H1 (cell line): ENCODE measurements around the gene SSH2. TPM values are rescaled to one million over a fixed set of nuclear protein-coding genes. Genes with fewer than 3 reads are reported as not detected.
A peak's percentile ranks its signal among the peaks of the same experiment; 100 is the strongest.

Experiments
- CTCF ChIA-PET: fragments of 300-600 bp; sonication (Branson Sonifier 250); formaldehyde crosslinking; loops from one replicate; lab custom pipeline; 2021; ENCODE audit not compliant: partially characterized antibody; lab: Charles Lee
- POLR2A ChIA-PET: fragments of 300-600 bp; sonication (Branson Sonifier 250); formaldehyde crosslinking; loops from one replicate; lab custom pipeline; 2021; ENCODE audit warnings: inconsistent platforms; ENCODE audit not compliant: partially characterized antibody; lab: Charles Lee
- DNase-seq, 2 experiments: peaks; one replicate each; pipeline versions ENCODE4 v3.0.0 to v3.0.0-alpha.2; 2010 to 2022; ENCODE audit warnings: low spot score in 2 of 2, low read depth in 1 of 2, mixed read lengths in 1 of 2
- FAIRE-seq: peaks from 2 replicates; lab custom pipeline; 2011; peaks lifted over from hg19 to GRCh38; lab: Jason Lieb, UNC
- H2AFZ ChIP-seq: 2 replicates; pipeline ENCODE4 v1.8.1; 2012; ENCODE audit warnings: low read length, inconsistent platforms
- H2AK5ac ChIP-seq: 2 replicates; pipeline ENCODE4 v1.6.1; 2013; ENCODE audit warnings: low read depth, low read length
- H2BK120ac ChIP-seq: replicated peaks from 2 replicates; pipeline ENCODE3; 2013; ENCODE audit warnings: low read depth, low read length, inconsistent platforms
- H2BK12ac ChIP-seq: 2 replicates; pipeline ENCODE4 v1.6.1; 2013; ENCODE audit warnings: low read depth, low read length
- H2BK15ac ChIP-seq: 2 replicates; pipeline ENCODE4 v1.6.1; 2013; ENCODE audit warnings: low read length
- H2BK20ac ChIP-seq: 2 replicates; pipeline ENCODE4 v1.6.1; 2013; ENCODE audit warnings: low read length
- H2BK5ac ChIP-seq: 2 replicates; pipeline ENCODE4 v1.6.1; 2013; ENCODE audit warnings: low read depth, low read length
- H3K14ac ChIP-seq: 2 replicates; pipeline ENCODE4 v1.6.1; 2013; ENCODE audit warnings: inconsistent platforms; ENCODE audit not compliant: insufficient read length
- H3K18ac ChIP-seq: 2 replicates; pipeline ENCODE4 v1.6.1; 2013; ENCODE audit warnings: low read length; ENCODE audit errors: extremely low read depth
- H3K23ac ChIP-seq: 2 replicates; pipeline ENCODE4 v1.6.1; 2013; ENCODE audit warnings: inconsistent platforms; ENCODE audit not compliant: insufficient read length
- H3K23me2 ChIP-seq: 2 replicates; pipeline ENCODE4 v1.6.1; 2013; ENCODE audit warnings: low read depth, low read length
- H3K27ac ChIP-seq: 2 replicates; pipeline ENCODE4 v1.6.1; 2011; ENCODE audit warnings: low read depth, low read length, inconsistent platforms
- H3K27me3 ChIP-seq, 4 experiments: replicated peaks in 1 of 4; 1 replicate in 1 of 4; 2 replicates in 3 of 4; pipeline versions ENCODE4 v1.6.1 to v1.8.1; 2011 to 2013; ENCODE audit warnings: low read length in 3 of 4, mild to moderate bottlenecking in 3 of 4, inconsistent platforms in 2 of 4, mixed read lengths in 2 of 4, moderate library complexity in 1 of 4; ENCODE audit not compliant: control insufficient read depth in 3 of 4, insufficient read depth in 3 of 4; ENCODE audit errors: extremely low read depth in 1 of 4
- H3K36me3 ChIP-seq, 4 experiments: 2 replicates each; pipeline versions ENCODE4 v1.6.1 to v1.8.1; 2011 to 2013; ENCODE audit warnings: mild to moderate bottlenecking in 4 of 4, low read length in 3 of 4, moderate library complexity in 2 of 4, control low read depth in 1 of 4, inconsistent platforms in 1 of 4; ENCODE audit not compliant: insufficient read depth in 4 of 4, control insufficient read depth in 2 of 4
- H3K4ac ChIP-seq: replicated peaks from 2 replicates; pipeline ENCODE3; 2013; ENCODE audit warnings: low read length, low read depth, mixed read lengths, inconsistent platforms; ENCODE audit not compliant: insufficient read length
- H3K4me1 ChIP-seq, 4 experiments: replicated peaks in 1 of 4; 1 replicate in 1 of 4; 2 replicates in 3 of 4; pipeline versions ENCODE4 v1.6.1 to v1.8.1; 2011 to 2013; ENCODE audit warnings: low read length in 3 of 4, inconsistent platforms in 2 of 4, mixed read lengths in 1 of 4; ENCODE audit not compliant: insufficient read depth in 4 of 4, control insufficient read depth in 3 of 4
- H3K4me2 ChIP-seq, 2 experiments: 2 replicates each; pipeline versions ENCODE4 v1.6.1 to v1.8.1; 2011 to 2013; ENCODE audit warnings: low read depth in 2 of 2, low read length in 2 of 2, control low read depth in 1 of 2, inconsistent platforms in 1 of 2, mild to moderate bottlenecking in 1 of 2; ENCODE audit not compliant: insufficient read depth in 1 of 2
- H3K4me3 ChIP-seq, 4 experiments: fragments of 200-600, 300-600 bp in 1 of 4; sonication (generic), shearing (Covaris generic), sonication (Bioruptor Twin) in 1 of 4; 2 replicates each; pipeline versions ENCODE4 v1.5.1 to v1.8.1; 2011 to 2016; ENCODE audit warnings: low read length in 4 of 4, low read depth in 3 of 4, control low read depth in 2 of 4, inconsistent platforms in 2 of 4, mild to moderate bottlenecking in 2 of 4, mixed read lengths in 1 of 4, moderate library complexity in 1 of 4; ENCODE audit not compliant: insufficient read depth in 2 of 4; ENCODE audit errors: extremely low read depth in 1 of 4
- H3K56ac ChIP-seq: replicated peaks from 2 replicates; pipeline ENCODE3; 2013; ENCODE audit warnings: low read depth, mild to moderate bottlenecking, mixed read lengths, low read length, inconsistent platforms; ENCODE audit not compliant: insufficient read length
- H3K79me1 ChIP-seq: 2 replicates; pipeline ENCODE4 v1.6.1; 2013; ENCODE audit warnings: low read depth, low read length, control low read depth
- H3K79me2 ChIP-seq, 2 experiments: 2 replicates each; pipeline versions ENCODE4 v1.6.1 to v1.8.1; 2012 to 2013; ENCODE audit warnings: low read length in 2 of 2, mild to moderate bottlenecking in 2 of 2, inconsistent platforms in 1 of 2; ENCODE audit not compliant: insufficient read depth in 2 of 2, control insufficient read depth in 1 of 2
- H3K9ac ChIP-seq, 4 experiments: replicated peaks in 1 of 4; 1 replicate in 1 of 4; 2 replicates in 3 of 4; pipeline versions ENCODE4 v1.6.1 to v1.8.1; 2011 to 2013; ENCODE audit warnings: low read depth in 3 of 4, low read length in 3 of 4, control low read depth in 2 of 4, mild to moderate bottlenecking in 2 of 4, moderate library complexity in 2 of 4, inconsistent platforms in 1 of 4; ENCODE audit errors: extremely low read depth in 1 of 4
- H3K9me3 ChIP-seq, 2 experiments: 2 replicates each; pipeline versions ENCODE4 v1.6.1 to v1.8.1; 2012 to 2013; ENCODE audit warnings: mild to moderate bottlenecking in 2 of 2, moderate library complexity in 2 of 2, control low read depth in 1 of 2, inconsistent platforms in 1 of 2, low read depth in 1 of 2, low read length in 1 of 2, mixed read lengths in 1 of 2; ENCODE audit not compliant: insufficient read depth in 2 of 2
- H4K20me1 ChIP-seq, 2 experiments: replicated peaks in 1 of 2; 2 replicates each; pipeline versions ENCODE3 to v1.8.1; 2011 to 2013; ENCODE audit warnings: inconsistent platforms in 2 of 2, low read length in 2 of 2, mild to moderate bottlenecking in 1 of 2; ENCODE audit not compliant: insufficient read depth in 2 of 2, control insufficient read depth in 1 of 2
- H4K5ac ChIP-seq: 2 replicates; pipeline ENCODE4 v1.6.1; 2013; ENCODE audit warnings: low read length, low read depth, mixed read lengths, inconsistent platforms; ENCODE audit not compliant: insufficient read length
- H4K8ac ChIP-seq: 2 replicates; pipeline ENCODE4 v1.8.0; 2013; ENCODE audit warnings: mild to moderate bottlenecking, moderate library complexity, low read length, inconsistent platforms; ENCODE audit not compliant: insufficient read depth; ENCODE audit errors: extremely low read depth
- H4K91ac ChIP-seq: replicated peaks from 2 replicates; pipeline ENCODE3; 2013; ENCODE audit warnings: low read length, mixed read lengths, inconsistent platforms; ENCODE audit not compliant: insufficient read length
- BACH1 ChIP-seq: IDR thresholded peaks from 2 replicates; pipeline ENCODE4 v1.6.1; 2012; ENCODE audit warnings: low read length, improper control_type of control experiment
- CBX8 ChIP-seq: fragments of 300-800, 300-1000 bp; sonication (generic); IDR thresholded peaks from 2 replicates; pipeline ENCODE4 v1.7.1; 2016; ENCODE audit warnings: low read depth, low read length, borderline replicate concordance
- KDM5A ChIP-seq: fragments of 200-600 bp; IDR thresholded peaks from 2 replicates; pipeline ENCODE4 v1.7.1; 2012; ENCODE audit warnings: mild to moderate bottlenecking, low read length, inconsistent platforms, mixed read lengths
- WGBS, 2 experiments: shearing (Covaris generic) in 1 of 2; methylation state at CpG; one replicate each; pipeline versions ENCODE4 v1.1.6 to v1.1.7; 2013 to 2015; ENCODE audit warnings: low lambda C conversion rate in 2 of 2, mixed read lengths in 2 of 2, inconsistent platforms in 1 of 2, low coverage in 1 of 2, missing lambda C conversion rate in 1 of 2; ENCODE audit not compliant: insufficient replicate concordance in 2 of 2, insufficient coverage in 1 of 2, insufficient read length in 1 of 2; ENCODE audit errors: extremely low coverage in 1 of 2, missing lambda C conversion rate in 1 of 2; 5-methylcytosine and 5-hydroxymethylcytosine counted together
- polyA plus RNA-seq, 7 experiments: library from polyadenylated mRNA; depleted of rRNA in 3 of 7; stranded (reverse) in 5 of 7; unstranded in 2 of 7; fragments of >200 nt in 5 of 7; fragments of 200-250 nt in 2 of 7; gene quantifications; 1 replicate in 5 of 7; 2 replicates in 1 of 7; 4 replicates in 1 of 7; pipeline versions ENCODE4 v1.2.1 to v1.2.3, GENCODE V29; 2011 to 2013; ENCODE audit warnings: missing spikeins in 2 of 7, mixed read lengths in 2 of 7
- total RNA-seq: library from RNA; stranded (reverse); fragmentation: NEBNext Ultra II Directional; extraction: Animal tissue kit (Norgen Biotek cat#: 25700); gene quantifications from 2 replicates; pipeline ENCODE4 v1.2.1, GENCODE V29; 2021

The SSH2 gene
- total and polyA plus RNA-seq, 2 of the 8 experiments (the other 6 are each of a cell fraction or from before 2014, with no cell fraction given), result 5.2 to 15.9 TPM

DNA sequence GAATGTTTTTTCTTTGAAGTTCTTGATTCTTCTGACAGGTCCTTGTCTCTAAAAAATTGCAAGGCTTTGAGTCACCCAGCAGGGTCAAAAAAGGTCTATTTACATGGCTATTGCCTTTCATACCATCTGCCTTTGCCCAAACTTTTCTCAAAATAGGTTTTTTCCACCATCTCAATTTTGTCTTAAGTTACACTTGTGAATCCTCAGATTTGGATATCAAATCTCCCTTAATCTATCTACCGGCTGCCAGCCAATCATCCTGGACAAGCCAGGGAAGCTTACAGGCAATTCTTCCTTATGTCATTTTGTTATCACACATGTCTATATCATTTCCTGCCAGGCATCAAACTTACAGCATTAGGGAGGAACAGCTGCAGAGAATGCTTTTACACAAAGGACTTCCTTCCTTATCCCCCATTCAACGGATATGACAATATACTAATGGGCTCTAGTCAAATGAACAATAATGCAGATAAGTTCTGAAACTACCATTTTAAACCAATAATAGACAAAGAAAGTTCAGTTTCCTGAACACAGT is 203.2 kb downstream of the SSH2 start:
- H2AK5ac ChIP-seq, result no peak overlapping the region
- no peaks in the 10 kb centered on the region for H3K79me1 ChIP-seq
- no peak overlapping the region for H3K4ac ChIP-seq
- H2BK5ac ChIP-seq, result no peak overlapping the region
- H3K9ac ChIP-seq, result no peak overlapping the region
- no peak overlapping the region for H2BK20ac ChIP-seq
- no peaks in the 10 kb centered on the region; the same call in 1 of the 2 replicates for H3K23me2 ChIP-seq
- H3K79me2 ChIP-seq, result no peaks in the 10 kb centered on the region; a peak in 1 of 4 replicates
- H4K20me1 ChIP-seq, result no peaks in the 10 kb centered on the region
- no peaks in the 10 kb centered on the region for H3K36me3 ChIP-seq
- H3K4me1 ChIP-seq, result peaks cover 0 to 5% (median 2%) of the 10 kb centered on the region in 4 experiments; a peak in 2 of 7 replicates
- no peaks in the 10 kb centered on the region for H3K27me3 ChIP-seq
- ChIA-PET CTCF (interaction anchor here (0.6 to 1.9 kb wide), 3 partner anchors 11 to 50 kb away, joined by 4 read pairs; no protein-coding TSS in a partner anchor), POLR2A (no interaction called here)
- no peak overlapping the region for H3K56ac ChIP-seq
- H4K5ac ChIP-seq, result no peak overlapping the region
- no peak overlapping the region for H2AFZ ChIP-seq
- no peak overlapping the region for H3K14ac ChIP-seq
- TF ChIP-seq BACH1 (no peak), KDM5A (no peak), CBX8 (no peak)
- H4K8ac ChIP-seq, result no peak overlapping the region
- no peak overlapping the region for H3K18ac ChIP-seq
- no peak overlapping the region for H3K23ac ChIP-seq
- peak overlapping the region in 1 of 2 experiments; percentile 2; a peak in 1 of 4 replicates for H3K4me2 ChIP-seq
- H4K91ac ChIP-seq, result no peak overlapping the region
- no peak for DNase-seq
- no peak overlapping the region for H3K27ac ChIP-seq
- FAIRE-seq, result no peak
- H2BK120ac ChIP-seq, result no peak overlapping the region
- no peak overlapping the region for H2BK15ac ChIP-seq
- no peak overlapping the region for H3K4me3 ChIP-seq
- H3K9me3 ChIP-seq, result no peaks in the 10 kb centered on the region
- H2BK12ac ChIP-seq, result no peak overlapping the region
- WGBS, 2 experiments, result 72% methylated on average over 2 of the region's 2 CpGs; no CpG with 5 or more reads in 1 of the 2 experiments
